HTERT RPE-1 (cell line): ENCODE results near the gene ICE1.
"Not testable (repeated sequence)": the region's sequence is repeated elsewhere in the genome, so short reads cannot be mapped to it uniquely, and the experiment has no call there.

Experiments used
- in situ Hi-C: fragments of 300-500 bp; cut with MboI; formaldehyde crosslinking; loops from 4 replicates; pipeline ENCODE4 v1.14.3; 2020; ENCODE audit warnings: low sequenced_read_pairs

The ICE1 gene

GRCh38 chr5:5421961-5422818 lies at the start of gene ICE1:
Gene ICE1 (plus strand): TSS chr5:5422677. CDS start chr5:5422916, 239 bp downstream.
- in situ Hi-C loops: no loop called here

GRCh38 chr5:5372930-5373329 lies 49.5 kb upstream of the ICE1 start:
- in situ Hi-C loops: no loop called here

GRCh38 chr5:5373351-5373989 lies 49.0 kb upstream of the ICE1 start:
- in situ Hi-C loops: no loop called here

GRCh38 chr5:5374009-5374715 lies 48.3 kb upstream of the ICE1 start:
- in situ Hi-C loops: no loop called here

- in situ Hi-C loops: no loop called here
Measured at GRCh38 chr5:5377780-5378179, 44.7 kb upstream of the ICE1 start.

GRCh38 chr5:5378531-5378930 lies 43.9 kb upstream of the ICE1 start:
- in situ Hi-C loops: no loop called here

- in situ Hi-C loops: no loop called here
Measured at GRCh38 chr5:5380298-5380697, 42.2 kb upstream of the ICE1 start.

- in situ Hi-C loops: no loop called here
Measured at GRCh38 chr5:5381310-5381913, 41.1 kb upstream of the ICE1 start.

GRCh38 chr5:5383461-5383860 lies 39.0 kb upstream of the ICE1 start:
- in situ Hi-C loops: no loop called here

- in situ Hi-C loops: no loop called here
Measured at GRCh38 chr5:5384660-5385330, 37.7 kb upstream of the ICE1 start.

- in situ Hi-C loops: no loop called here
Measured at GRCh38 chr5:5385331-5385662, 37.2 kb upstream of the ICE1 start.

GRCh38 chr5:5386329-5386728 lies 36.1 kb upstream of the ICE1 start:
- in situ Hi-C loops: no loop called here

- in situ Hi-C loops: no loop called here
Measured at GRCh38 chr5:5387192-5387591, 35.3 kb upstream of the ICE1 start.

- in situ Hi-C loops: no loop called here
Measured at GRCh38 chr5:5387777-5388176, 34.7 kb upstream of the ICE1 start.

- in situ Hi-C loops: not testable (repeated sequence)
Measured at GRCh38 chr5:5390121-5390869, 32.2 kb upstream of the ICE1 start.

- in situ Hi-C loops: not testable (repeated sequence)
Measured at GRCh38 chr5:5392504-5392903, 30.0 kb upstream of the ICE1 start.

GRCh38 chr5:5394384-5394986 lies 28.0 kb upstream of the ICE1 start:
- in situ Hi-C loops: not testable (repeated sequence)

- in situ Hi-C loops: not testable (repeated sequence)
Measured at GRCh38 chr5:5395093-5395492, 27.4 kb upstream of the ICE1 start.

- in situ Hi-C loops: no loop called here
Measured at GRCh38 chr5:5398071-5398470, 24.4 kb upstream of the ICE1 start.

GRCh38 chr5:5401095-5401494 lies 21.4 kb upstream of the ICE1 start:
- in situ Hi-C loops: no loop called here
